SK-N-SH treated with all-trans-retinoic acid at 6 μM for 48 hours (cell line): ENCODE data around the gene MACROH2A2.

Experiments used
- ARNTL ChIP-seq: fragments of 450-650 bp; formaldehyde crosslinking; IDR thresholded peaks from 2 replicates; pipeline ENCODE4 v1.5.0; 2020; ENCODE audit warnings: low read depth, mild to moderate bottlenecking, moderate library complexity, borderline replicate concordance
- BACH2 ChIP-seq: fragments of 250-450 bp; sonication (Bioruptor Pico); IDR thresholded peaks from 2 replicates; pipeline ENCODE4 v1.9.0; 2021; ENCODE audit warnings: mild to moderate bottlenecking, borderline replicate concordance
- CSDC2 ChIP-seq: fragments of 250-450 bp; sonication (Bioruptor Pico); IDR thresholded peaks from 2 replicates; pipeline ENCODE4 v1.5.0; 2020; ENCODE audit warnings: mild to moderate bottlenecking, moderate library complexity
- ISL1 ChIP-seq: fragments of 250-450 bp; sonication (Bioruptor Pico); IDR thresholded peaks from 2 replicates; pipeline ENCODE4 v2.1.2; 2022; ENCODE audit warnings: mild to moderate bottlenecking, moderate library complexity
- RARB ChIP-seq: fragments of 250-450 bp; sonication (Bioruptor Pico); IDR thresholded peaks from 2 replicates; pipeline ENCODE4 v1.8.0; 2021; ENCODE audit warnings: mild to moderate bottlenecking, moderate library complexity
- ZC3H10 ChIP-seq: fragments of 250-450 bp; sonication (Bioruptor Pico); IDR thresholded peaks from 2 replicates; pipeline ENCODE4 v1.5.1; 2021; ENCODE audit warnings: mild to moderate bottlenecking, moderate library complexity
- ZFP3 ChIP-seq: fragments of 250-450 bp; sonication (Bioruptor Pico); IDR thresholded peaks from 2 replicates; pipeline ENCODE4 v1.5.0; 2020; ENCODE audit warnings: mild to moderate bottlenecking, moderate library complexity
- ZFP30 ChIP-seq: fragments of 450-650 bp; formaldehyde crosslinking; IDR thresholded peaks from 2 replicates; pipeline ENCODE4 v1.5.0; 2022; ENCODE audit warnings: mild to moderate bottlenecking, moderate library complexity
- ZNF565 ChIP-seq: fragments of 450-650 bp; formaldehyde crosslinking; conservative IDR thresholded peaks from 2 replicates; pipeline ENCODE4 v1.5.0; 2020; ENCODE audit warnings: low read depth, mild to moderate bottlenecking, moderate library complexity
- ZNF8 ChIP-seq: fragments of 450-650 bp; formaldehyde crosslinking; IDR thresholded peaks from 2 replicates; pipeline ENCODE4 v1.5.0; 2020; ENCODE audit warnings: mild to moderate bottlenecking, moderate library complexity
- TF ChIP-seq, protein P1 (sequence below): fragments of 250-450 bp; sonication (Bioruptor Pico); IDR thresholded peaks from 2 replicates; pipeline ENCODE4 v1.8.0; 2020; ENCODE audit warnings: mild to moderate bottlenecking, moderate library complexity, borderline replicate concordance

DNA sequence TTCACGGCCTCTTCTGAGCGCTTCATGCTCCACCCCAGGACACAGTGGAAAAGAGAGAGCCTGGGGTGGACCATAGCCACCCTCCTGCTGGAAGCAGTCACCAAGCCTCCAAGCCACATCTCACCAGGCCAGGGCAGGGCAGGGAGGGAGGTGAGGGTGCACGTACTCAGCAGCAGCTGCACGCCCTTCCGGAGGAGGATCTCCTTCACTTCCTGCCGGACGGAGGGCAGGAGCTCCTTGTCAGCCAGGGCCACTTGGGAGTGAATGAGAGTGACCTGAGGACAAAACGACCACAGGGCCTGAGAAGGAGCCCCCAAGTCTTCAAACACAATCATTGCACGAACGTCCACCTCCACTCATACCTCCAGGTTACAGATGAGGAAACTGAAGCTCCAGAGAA lies 65.0 kb downstream of the MACROH2A2 start:
- no peak for TF ChIP-seq ZC3H10 (CRISPR knock-in tag)
- TF ChIP-seq ZFP3 (CRISPR knock-in tag): no peak
- TF ChIP-seq, protein P1, sequence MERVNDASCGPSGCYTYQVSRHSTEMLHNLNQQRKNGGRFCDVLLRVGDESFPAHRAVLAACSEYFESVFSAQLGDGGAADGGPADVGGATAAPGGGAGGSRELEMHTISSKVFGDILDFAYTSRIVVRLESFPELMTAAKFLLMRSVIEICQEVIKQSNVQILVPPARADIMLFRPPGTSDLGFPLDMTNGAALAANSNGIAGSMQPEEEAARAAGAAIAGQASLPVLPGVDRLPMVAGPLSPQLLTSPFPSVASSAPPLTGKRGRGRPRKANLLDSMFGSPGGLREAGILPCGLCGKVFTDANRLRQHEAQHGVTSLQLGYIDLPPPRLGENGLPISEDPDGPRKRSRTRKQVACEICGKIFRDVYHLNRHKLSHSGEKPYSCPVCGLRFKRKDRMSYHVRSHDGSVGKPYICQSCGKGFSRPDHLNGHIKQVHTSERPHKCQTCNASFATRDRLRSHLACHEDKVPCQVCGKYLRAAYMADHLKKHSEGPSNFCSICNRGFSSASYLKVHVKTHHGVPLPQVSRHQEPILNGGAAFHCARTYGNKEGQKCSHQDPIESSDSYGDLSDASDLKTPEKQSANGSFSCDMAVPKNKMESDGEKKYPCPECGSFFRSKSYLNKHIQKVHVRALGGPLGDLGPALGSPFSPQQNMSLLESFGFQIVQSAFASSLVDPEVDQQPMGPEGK (CRISPR knock-in tag): no peak
- no peak for TF ChIP-seq ZNF8
- no peak for TF ChIP-seq ZNF565 (CRISPR knock-in tag)
- no peak for TF ChIP-seq RARB (CRISPR knock-in tag)
- no peak for TF ChIP-seq ZFP30 (CRISPR knock-in tag)
- no peak for TF ChIP-seq ARNTL
- TF ChIP-seq BACH2 (CRISPR knock-in tag): no peak
- no peak for TF ChIP-seq CSDC2 (CRISPR knock-in tag)
- no peak for TF ChIP-seq ISL1
